NCI-H526 (cell line): ENCODE measurements around the gene SIRT2.
"Not testable (repeated sequence)": the region's sequence is repeated elsewhere in the genome, so short reads cannot be mapped to it uniquely, and the experiment has no call there.

Experiments used
- DNase-seq, 2 experiments: peaks; one replicate each; lab custom pipeline; 2025; lab: John Stamatoyannopoulos, UW

SIRT2 gene

GRCh38 chr19:38844093-38844686 lies 55.2 kb downstream of the SIRT2 start:
- DNase-seq = no peak

- no peak for DNase-seq
Measured at GRCh38 chr19:38843175-38843758, 56.2 kb downstream of the SIRT2 start.

GRCh38 chr19:38842439-38843174 lies 56.8 kb downstream of the SIRT2 start:
- DNase-seq = no peak

- DNase-seq = no peak
Measured at GRCh38 chr19:38841787-38842438, 57.5 kb downstream of the SIRT2 start.

GRCh38 chr19:38841180-38841766 lies 58.1 kb downstream of the SIRT2 start:
- DNase-seq = no peak

GRCh38 chr19:38840583-38840968 lies 58.8 kb downstream of the SIRT2 start:
- DNase-seq = no peak

GRCh38 chr19:38839816-38840582 lies 59.4 kb downstream of the SIRT2 start:
- DNase-seq = no peak

- no peak for DNase-seq
Measured at GRCh38 chr19:38838986-38839761, 60.2 kb downstream of the SIRT2 start.

- DNase-seq = no peak
Measured at GRCh38 chr19:38838208-38838985, 61.0 kb downstream of the SIRT2 start.

GRCh38 chr19:38837656-38838121 lies 61.7 kb downstream of the SIRT2 start:
- no peak for DNase-seq

- DNase-seq = no peak
Measured at GRCh38 chr19:38836983-38837626, 62.3 kb downstream of the SIRT2 start.

- no peak for DNase-seq
Measured at GRCh38 chr19:38836159-38836982, 63.0 kb downstream of the SIRT2 start.

GRCh38 chr19:38834590-38834989 lies 64.8 kb downstream of the SIRT2 start:
- DNase-seq = no peak

GRCh38 chr19:38834104-38834490 lies 65.3 kb downstream of the SIRT2 start:
- DNase-seq = no peak

GRCh38 chr19:38833092-38833425 lies 66.4 kb downstream of the SIRT2 start:
- DNase-seq = no peak

GRCh38 chr19:38831142-38831605 lies 68.2 kb downstream of the SIRT2 start:
- peak; percentile 21 to 57 for DNase-seq

GRCh38 chr19:38830039-38830733 lies 69.2 kb downstream of the SIRT2 start:
- no peak for DNase-seq

GRCh38 chr19:38829203-38829602 lies 70.2 kb downstream of the SIRT2 start:
- DNase-seq = not testable (repeated sequence)
